K562 (cell line): ENCODE data around the gene COMMD1.

Experiments
- CEBPB ChIP-seq: fragments of 450-650 bp; IDR thresholded peaks from 2 replicates; pipeline ENCODE4 v1.6.1; 2016; ENCODE audit warnings: missing genetic modification characterization, missing compliant biosample characterization
- FOXJ2 ChIP-seq: fragments of 200-800 bp; sonication (Bioruptor generic); IDR thresholded peaks from 2 replicates; pipeline ENCODE4 v1.6.1; 2016; ENCODE audit warnings: missing genetic modification characterization, missing compliant biosample characterization
- GATAD2B ChIP-seq: fragments of 450-650 bp; IDR thresholded peaks from 2 replicates; pipeline ENCODE4 v1.6.1; 2017; ENCODE audit warnings: mild to moderate bottlenecking, borderline replicate concordance
- KAT2B ChIP-seq: IDR thresholded peaks from one replicate; pipeline ENCODE4 v1.6.1; 2012; ENCODE audit warnings: low read depth, mild to moderate bottlenecking, control low read depth, inconsistent platforms, low read length, moderate library complexity
- MAFK ChIP-seq: IDR thresholded peaks from 2 replicates; pipeline ENCODE4 v1.6.1; 2011; ENCODE audit warnings: low read length, improper control_type of control experiment
- POLR2A ChIP-seq: fragments of 450-650 bp; conservative IDR thresholded peaks from 2 replicates; pipeline ENCODE4 v1.6.1; 2016
- POLR2AphosphoS5 ChIP-seq: IDR thresholded peaks from 2 replicates; pipeline ENCODE4 v1.6.1; 2011; ENCODE audit warnings: mild to moderate bottlenecking, low read depth, low read length, moderate library complexity; ENCODE audit not compliant: control insufficient read depth, insufficient read depth
- TCF15 ChIP-seq: fragments of 250-450 bp; sonication (Bioruptor Pico); IDR thresholded peaks from 2 replicates; pipeline ENCODE4 v1.8.0; 2022; ENCODE audit warnings: moderate library complexity, mild to moderate bottlenecking, inconsistent platforms
- TSC22D4 ChIP-seq: fragments of 450-650 bp; IDR thresholded peaks from 2 replicates; pipeline ENCODE4 v1.6.1; 2016; ENCODE audit warnings: missing genetic modification characterization, missing biosample characterization, control low read depth
- ZNF174 ChIP-seq: fragments of 250-450 bp; sonication (Bioruptor Pico); IDR thresholded peaks from 2 replicates; pipeline ENCODE4 v1.4.0; 2020; ENCODE audit warnings: mild to moderate bottlenecking
- ZNF551 ChIP-seq: fragments of 250-450 bp; sonication (Bioruptor Pico); IDR thresholded peaks from 2 replicates; pipeline ENCODE4 v1.5.0; 2021; ENCODE audit warnings: mild to moderate bottlenecking, moderate library complexity
- TF ChIP-seq, protein P1 (sequence below), 3 experiments: IDR thresholded peaks in 2 of 3; conservative IDR thresholded peaks in 1 of 3; 2 replicates each; pipeline ENCODE4 v1.5.1; 2011 to 2012; ENCODE audit warnings: low read length in 3 of 3, mild to moderate bottlenecking in 3 of 3, control low read depth in 2 of 3, improper control_type of control experiment in 1 of 3, inconsistent platforms in 1 of 3, low read depth in 1 of 3, mixed read lengths in 1 of 3, moderate library complexity in 1 of 3; ENCODE audit not compliant: insufficient read depth in 2 of 3

DNA sequence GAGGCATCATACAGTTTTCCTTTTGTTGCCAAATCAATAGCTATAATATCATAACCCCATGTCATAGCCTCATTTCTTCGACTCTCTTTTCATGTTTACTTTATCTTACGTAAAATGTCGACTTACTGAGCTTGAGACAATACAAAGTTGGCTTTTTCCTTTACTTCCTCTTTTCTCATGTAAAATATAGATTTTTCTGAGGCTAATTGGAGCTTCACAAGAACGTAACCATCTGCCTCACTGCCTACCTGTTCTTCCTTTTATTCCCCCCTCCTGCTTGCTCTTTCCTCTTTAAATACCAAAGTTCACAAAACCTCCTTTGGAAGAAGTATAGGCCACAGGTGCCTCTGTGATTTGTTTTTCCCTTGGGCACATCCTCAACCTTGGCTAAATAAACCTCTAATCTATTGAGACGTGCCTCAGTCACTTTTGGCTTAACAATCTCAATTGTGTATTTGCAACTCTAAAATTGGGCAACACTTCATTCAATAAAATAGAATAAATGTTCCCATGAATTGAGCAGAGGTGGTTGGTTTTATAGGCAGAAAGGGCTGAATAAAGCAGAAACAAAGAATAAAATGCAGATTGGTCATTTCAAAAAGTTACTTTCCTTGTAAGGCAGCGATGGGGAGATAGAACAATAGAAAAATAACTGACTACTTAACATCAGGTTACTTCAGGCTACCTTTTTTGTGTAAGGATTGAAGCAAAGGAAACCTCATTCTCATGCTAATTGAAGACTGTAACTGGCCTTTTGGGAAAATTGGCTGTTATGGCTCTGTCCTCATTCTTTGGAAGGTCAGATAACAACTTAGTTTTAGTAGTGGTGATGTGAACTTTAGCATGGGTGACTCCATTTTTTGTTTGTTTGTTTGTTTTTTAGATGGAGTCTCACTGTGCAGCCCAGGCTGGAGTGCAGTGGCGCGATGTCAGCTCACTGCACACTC is 21.3 kb downstream of the COMMD1 start:
- TF ChIP-seq TSC22D4 (tag) = no peak
- no peak for TF ChIP-seq GATAD2B
- no peak for TF ChIP-seq TCF15 (CRISPR knock-in tag)
- TF ChIP-seq POLR2A = no peak
- TF ChIP-seq POLR2AphosphoS5 = no peak
- TF ChIP-seq ZNF174 (CRISPR knock-in tag) = no peak
- TF ChIP-seq CEBPB (tag) = no peak
- TF ChIP-seq, protein P1, sequence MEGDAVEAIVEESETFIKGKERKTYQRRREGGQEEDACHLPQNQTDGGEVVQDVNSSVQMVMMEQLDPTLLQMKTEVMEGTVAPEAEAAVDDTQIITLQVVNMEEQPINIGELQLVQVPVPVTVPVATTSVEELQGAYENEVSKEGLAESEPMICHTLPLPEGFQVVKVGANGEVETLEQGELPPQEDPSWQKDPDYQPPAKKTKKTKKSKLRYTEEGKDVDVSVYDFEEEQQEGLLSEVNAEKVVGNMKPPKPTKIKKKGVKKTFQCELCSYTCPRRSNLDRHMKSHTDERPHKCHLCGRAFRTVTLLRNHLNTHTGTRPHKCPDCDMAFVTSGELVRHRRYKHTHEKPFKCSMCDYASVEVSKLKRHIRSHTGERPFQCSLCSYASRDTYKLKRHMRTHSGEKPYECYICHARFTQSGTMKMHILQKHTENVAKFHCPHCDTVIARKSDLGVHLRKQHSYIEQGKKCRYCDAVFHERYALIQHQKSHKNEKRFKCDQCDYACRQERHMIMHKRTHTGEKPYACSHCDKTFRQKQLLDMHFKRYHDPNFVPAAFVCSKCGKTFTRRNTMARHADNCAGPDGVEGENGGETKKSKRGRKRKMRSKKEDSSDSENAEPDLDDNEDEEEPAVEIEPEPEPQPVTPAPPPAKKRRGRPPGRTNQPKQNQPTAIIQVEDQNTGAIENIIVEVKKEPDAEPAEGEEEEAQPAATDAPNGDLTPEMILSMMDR (IDR thresholded peaks at IDR 0.05 in 2 of 3, conservative IDR thresholded peaks at IDR 0.05 in 1 of 3; ENCODE audit: insufficient read depth in 2 of 3, low read depth in 1 of 3, low read length in 3 of 3) = no peak
- TF ChIP-seq KAT2B = no peak
- TF ChIP-seq ZNF551 (CRISPR knock-in tag) = no peak
- TF ChIP-seq MAFK = no peak
- TF ChIP-seq FOXJ2 (tag) = no peak
